HG02973 (cell line): ENCODE data around the gene KCNE2.
"Not testable (repeated sequence)": the region's sequence is repeated elsewhere in the genome, so short reads cannot be mapped to it uniquely, and the experiment has no call there.

Experiments used
- ATAC-seq: cut with Tn5 transposase; IDR thresholded peaks from one replicate; pipeline ENCODE4 v1.9.1; 2021; ENCODE audit warnings: moderate library complexity; ENCODE audit not compliant: unreplicated experiment

KCNE2 gene

GRCh38 chr21:34352556-34352955 lies 11.2 kb upstream of the KCNE2 start:
- ATAC-seq = no peak

- no peak for ATAC-seq
Measured at GRCh38 chr21:34353182-34353581, 10.6 kb upstream of the KCNE2 start.

- ATAC-seq = no peak
Measured at GRCh38 chr21:34354836-34355235, 9.0 kb upstream of the KCNE2 start.

GRCh38 chr21:34355570-34355969 lies 8.2 kb upstream of the KCNE2 start:
- no peak for ATAC-seq

GRCh38 chr21:34357889-34358288 lies 5.9 kb upstream of the KCNE2 start:
- ATAC-seq = no peak

- no peak for ATAC-seq
Measured at GRCh38 chr21:34358866-34359265, 4.9 kb upstream of the KCNE2 start.

GRCh38 chr21:34360488-34361241 lies 3.1 kb upstream of the KCNE2 start:
- no peak for ATAC-seq

GRCh38 chr21:34362136-34362444 lies 1.7 kb upstream of the KCNE2 start:
- no peak for ATAC-seq

GRCh38 chr21:34362670-34363069 lies 1.1 kb upstream of the KCNE2 start:
- no peak for ATAC-seq

GRCh38 chr21:34364921-34365320 lies 1.1 kb downstream of the KCNE2 start:
- ATAC-seq = no peak

GRCh38 chr21:34365809-34366208 lies 2.0 kb downstream of the KCNE2 start:
- no peak for ATAC-seq

- ATAC-seq = no peak
Measured at GRCh38 chr21:34367320-34367935, 3.6 kb downstream of the KCNE2 start.

GRCh38 chr21:34369741-34370140 lies 5.9 kb downstream of the KCNE2 start:
- ATAC-seq = no peak

GRCh38 chr21:34372321-34372720 lies 8.5 kb downstream of the KCNE2 start:
- no peak for ATAC-seq

GRCh38 chr21:34374462-34374861 lies 10.7 kb downstream of the KCNE2 start:
- ATAC-seq = not testable (repeated sequence)

- peak; percentile 91 for ATAC-seq
Measured at GRCh38 chr21:34374940-34375618, 11.3 kb downstream of the KCNE2 start, which contains the start of gene SMIM11. Gene SMIM11, plus strand, starts transcription at chr21:34375507. Its CDS starts 3,998 bp downstream, at chr21:34379505.

GRCh38 chr21:34375619-34375972 lies 11.8 kb downstream of the KCNE2 start:
- ATAC-seq = peak; percentile 31

GRCh38 chr21:34383138-34383537 lies 19.3 kb downstream of the KCNE2 start:
- not testable (repeated sequence) for ATAC-seq

GRCh38 chr21:34383724-34384415 lies 20.1 kb downstream of the KCNE2 start:
- ATAC-seq = peak; percentile 93

GRCh38 chr21:34400522-34400921 lies 36.7 kb downstream of the KCNE2 start:
- ATAC-seq = not testable (repeated sequence)

- ATAC-seq = not testable (repeated sequence)
Measured at GRCh38 chr21:34404742-34405141, 40.9 kb downstream of the KCNE2 start.

- ATAC-seq = not testable (repeated sequence)
Measured at GRCh38 chr21:34405686-34406085, 41.9 kb downstream of the KCNE2 start.
